H1 (cell line): ENCODE data around the gene GLG1.

Source experiments
- NANOG ChIP-seq: IDR thresholded peaks from 2 replicates; pipeline ENCODE4 v1.6.1; 2011; ENCODE audit warnings: low read length, low read depth, mild to moderate bottlenecking, inconsistent platforms; ENCODE audit not compliant: insufficient read depth, poor library complexity, severe bottlenecking
- PHF8 ChIP-seq: fragments of 200-600 bp; sonication (generic); conservative IDR thresholded peaks from 2 replicates; pipeline ENCODE4 v1.7.1; 2012; ENCODE audit warnings: low read depth, mild to moderate bottlenecking, inconsistent platforms, low read length, moderate library complexity
- RAD21 ChIP-seq, 2 experiments: IDR thresholded peaks in 1 of 2; conservative IDR thresholded peaks in 1 of 2; 2 replicates each; pipeline ENCODE4 v1.6.1; 2011; ENCODE audit warnings: low read depth in 2 of 2, low read length in 2 of 2, improper control_type of control experiment in 1 of 2, inconsistent platforms in 1 of 2, mild to moderate bottlenecking in 1 of 2, moderate library complexity in 1 of 2
- SIX5 ChIP-seq: IDR thresholded peaks from 2 replicates; pipeline ENCODE4 v1.6.1; 2011; ENCODE audit warnings: mild to moderate bottlenecking, low read depth, low read length
- TF ChIP-seq, protein P1 (sequence below), 3 experiments: IDR thresholded peaks; 1 replicate in 2 of 3; 2 replicates in 1 of 3; pipeline versions ENCODE4 v1.5.1 to v1.6.1; 2011; ENCODE audit warnings: low read length in 3 of 3, mild to moderate bottlenecking in 3 of 3, inconsistent platforms in 2 of 3, low read depth in 1 of 3, moderate library complexity in 1 of 3; ENCODE audit not compliant: insufficient read depth in 1 of 3; ENCODE audit errors: control extremely low read depth in 1 of 3

DNA sequence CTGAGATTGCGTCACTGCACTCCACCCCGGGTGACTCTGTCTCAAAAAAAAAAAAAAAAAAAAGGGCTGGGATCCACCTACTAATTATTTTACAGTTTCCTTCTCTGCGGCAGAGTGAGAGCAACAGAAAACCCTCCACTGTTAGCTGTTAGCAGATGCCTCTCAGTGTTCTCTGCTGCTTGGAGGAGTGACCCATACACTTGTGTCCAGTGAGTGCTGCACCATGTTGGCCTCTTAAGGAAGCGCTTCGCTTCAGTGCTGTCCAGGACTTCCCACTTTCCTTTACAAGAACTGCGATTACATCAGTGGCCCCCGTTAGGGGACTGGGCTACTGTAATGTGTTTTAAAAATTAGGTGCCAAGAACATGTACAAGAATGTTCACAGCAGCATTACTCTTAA is 167.2 kb downstream of the GLG1 start:
- TF ChIP-seq SIX5 (no peak), PHF8 (no peak), NANOG (no peak), RAD21 (IDR thresholded peaks at IDR 0.05 in 1 of 2, conservative IDR thresholded peaks at IDR 0.05 in 1 of 2; ENCODE audit: low read depth in 2 of 2, low read length in 2 of 2) (no peak)
- TF ChIP-seq, protein P1, sequence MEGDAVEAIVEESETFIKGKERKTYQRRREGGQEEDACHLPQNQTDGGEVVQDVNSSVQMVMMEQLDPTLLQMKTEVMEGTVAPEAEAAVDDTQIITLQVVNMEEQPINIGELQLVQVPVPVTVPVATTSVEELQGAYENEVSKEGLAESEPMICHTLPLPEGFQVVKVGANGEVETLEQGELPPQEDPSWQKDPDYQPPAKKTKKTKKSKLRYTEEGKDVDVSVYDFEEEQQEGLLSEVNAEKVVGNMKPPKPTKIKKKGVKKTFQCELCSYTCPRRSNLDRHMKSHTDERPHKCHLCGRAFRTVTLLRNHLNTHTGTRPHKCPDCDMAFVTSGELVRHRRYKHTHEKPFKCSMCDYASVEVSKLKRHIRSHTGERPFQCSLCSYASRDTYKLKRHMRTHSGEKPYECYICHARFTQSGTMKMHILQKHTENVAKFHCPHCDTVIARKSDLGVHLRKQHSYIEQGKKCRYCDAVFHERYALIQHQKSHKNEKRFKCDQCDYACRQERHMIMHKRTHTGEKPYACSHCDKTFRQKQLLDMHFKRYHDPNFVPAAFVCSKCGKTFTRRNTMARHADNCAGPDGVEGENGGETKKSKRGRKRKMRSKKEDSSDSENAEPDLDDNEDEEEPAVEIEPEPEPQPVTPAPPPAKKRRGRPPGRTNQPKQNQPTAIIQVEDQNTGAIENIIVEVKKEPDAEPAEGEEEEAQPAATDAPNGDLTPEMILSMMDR (IDR thresholded peaks at IDR 0.05; ENCODE audit: control extremely low read depth in 1 of 3, insufficient read depth in 1 of 3, low read depth in 1 of 3, low read length in 3 of 3): no peak
